ENCODE results near the gene KHDC4.

Gene KHDC4

DNA sequence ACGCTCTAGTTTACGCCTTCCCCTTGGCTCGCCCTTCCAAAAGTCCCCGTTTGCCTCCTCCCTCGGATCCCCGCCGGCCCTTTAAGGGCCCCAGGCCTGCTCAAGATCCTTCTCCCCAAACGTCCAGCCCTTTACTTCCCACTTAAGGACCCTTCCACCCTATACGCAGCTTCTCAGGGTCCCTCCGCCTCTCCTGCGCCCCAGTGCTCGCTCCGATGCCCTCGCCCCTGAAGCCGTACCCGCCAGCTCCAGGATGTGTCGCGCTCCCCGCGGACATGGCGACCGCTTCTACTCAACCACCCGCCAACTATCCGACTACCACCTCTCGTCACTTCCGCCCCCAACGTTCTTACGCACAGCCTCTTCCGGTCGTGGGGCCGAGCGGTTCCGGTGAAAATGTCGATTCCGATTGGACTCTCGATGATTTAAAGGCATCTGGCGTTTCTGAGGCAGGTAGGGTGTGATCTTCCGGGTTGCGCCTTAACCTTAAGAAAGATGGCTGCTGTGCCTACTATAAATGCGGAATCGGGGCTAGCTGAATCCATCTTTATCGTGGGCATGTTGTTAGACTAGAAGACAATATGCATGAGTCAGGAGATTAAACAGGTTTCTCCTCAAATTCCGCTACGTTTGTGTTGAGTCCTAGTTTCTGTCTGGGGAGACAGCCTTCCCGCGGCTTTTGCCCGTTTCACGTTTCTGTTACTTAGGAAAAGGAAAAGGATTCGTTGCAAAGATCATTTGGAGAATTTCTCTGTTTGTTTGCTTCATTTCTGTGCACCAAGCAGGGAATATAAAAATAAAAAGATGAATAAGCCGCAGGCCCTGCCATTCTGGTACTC lies at the start of gene KHDC4:
TSS of gene KHDC4 (minus strand) at position 317 of the 839 bp plus-strand sequence. CDS start at position 277, 40 bp downstream.
- peak; percentile 100 for DNase-seq (ENCODE audit: low spot score)

DNA sequence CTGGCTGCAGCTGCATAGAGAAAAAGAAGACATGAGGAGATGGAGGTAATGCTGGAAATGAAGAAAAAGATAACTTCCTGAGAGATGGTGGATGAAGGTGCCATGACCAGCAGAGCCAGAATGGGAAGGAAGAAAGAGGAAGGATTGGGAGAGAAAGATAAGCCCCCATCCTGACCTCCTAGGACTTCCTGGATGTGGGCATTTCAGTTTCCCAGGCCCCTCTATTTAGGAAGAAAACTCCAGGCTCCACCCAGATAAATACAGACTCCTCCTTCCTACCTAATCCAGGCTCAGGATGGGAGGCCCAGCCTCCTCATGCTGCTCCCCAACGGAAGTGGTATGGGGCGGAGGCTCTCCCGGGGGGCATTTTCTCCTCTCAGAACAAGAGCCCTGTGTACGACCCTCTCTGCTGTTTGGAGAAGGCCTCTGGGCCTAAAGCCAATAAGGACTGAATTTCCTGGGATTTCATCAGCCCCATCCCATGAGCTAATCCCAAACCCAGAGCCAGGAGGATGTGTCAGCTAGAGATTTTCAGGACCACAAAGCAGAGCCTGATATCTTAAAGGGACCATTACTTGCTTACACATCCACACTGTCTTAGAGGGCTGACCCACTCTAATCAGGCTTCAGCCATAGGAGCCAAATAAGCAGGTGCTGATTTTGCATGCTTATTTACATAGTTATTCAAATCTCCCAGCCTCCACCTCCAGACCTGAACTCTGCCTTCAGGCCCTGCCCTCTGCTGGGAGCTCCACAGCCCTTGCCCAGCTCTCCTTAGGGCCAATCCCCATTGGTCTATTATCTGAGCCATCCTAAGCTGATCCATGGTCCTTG lies 49.2 kb upstream of the KHDC4 start:
- DNase-seq (ENCODE audit: low spot score): no peak

DNA sequence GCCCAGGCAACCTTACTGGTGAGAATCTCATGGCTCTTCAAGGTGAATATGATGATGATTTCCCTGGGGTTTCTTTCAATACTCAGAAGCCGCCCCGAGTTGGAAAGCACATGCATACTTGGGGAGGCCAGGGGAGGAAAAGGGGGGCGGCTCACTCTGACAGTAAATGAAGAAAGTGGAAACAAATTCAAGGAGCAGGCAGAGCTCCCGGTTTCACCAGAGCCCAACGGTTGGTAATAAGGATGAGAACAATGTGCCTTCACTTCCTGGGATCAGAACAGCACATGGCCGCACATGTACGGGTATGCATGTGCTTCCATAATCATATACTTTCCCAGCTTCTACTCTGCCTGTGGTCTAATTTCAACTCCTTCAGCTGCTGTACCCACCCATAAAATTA lies 47.9 kb upstream of the KHDC4 start:
- DNase-seq (ENCODE audit: low spot score): no peak

DNA sequence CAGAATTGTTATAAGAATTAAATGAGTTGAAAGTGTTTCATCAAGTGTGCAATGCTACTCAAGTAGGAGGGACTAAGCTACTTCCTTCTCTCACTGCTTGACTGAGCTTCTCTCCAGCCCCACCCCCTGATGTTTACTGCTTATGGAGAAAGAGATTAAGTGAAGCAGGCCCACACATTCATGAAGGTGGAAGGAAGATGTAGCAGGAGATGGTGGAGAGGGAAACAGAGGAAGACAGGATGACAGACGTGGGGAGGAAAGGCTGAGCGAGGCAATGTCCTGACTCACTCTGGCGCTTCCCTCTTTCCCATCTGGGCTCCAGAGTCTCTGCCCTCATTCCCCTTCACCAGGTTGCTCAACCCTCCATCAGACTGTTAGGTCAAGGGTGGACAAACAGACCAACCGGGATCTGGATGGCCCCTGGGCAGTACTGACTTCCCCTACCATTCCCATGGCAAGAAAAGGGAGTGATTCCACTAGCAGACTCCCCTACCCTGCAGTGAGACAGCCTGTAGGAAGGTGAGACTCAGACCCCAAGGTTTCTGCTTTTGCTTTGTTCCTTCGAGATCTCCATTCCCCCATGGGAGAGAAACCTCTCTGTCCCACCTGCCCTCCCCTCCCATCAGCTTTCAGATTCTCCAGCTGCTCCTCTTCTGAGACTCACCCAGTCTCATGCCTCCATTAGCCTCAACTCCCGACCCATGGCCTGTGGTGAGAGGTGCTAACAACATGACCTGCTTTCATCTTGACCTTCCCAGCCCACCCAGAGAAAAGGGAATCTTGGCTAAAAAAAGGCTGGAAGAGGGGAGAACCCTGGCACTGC lies 47.3 kb upstream of the KHDC4 start:
- peak; percentile 22 for DNase-seq (ENCODE audit: low spot score)

DNA sequence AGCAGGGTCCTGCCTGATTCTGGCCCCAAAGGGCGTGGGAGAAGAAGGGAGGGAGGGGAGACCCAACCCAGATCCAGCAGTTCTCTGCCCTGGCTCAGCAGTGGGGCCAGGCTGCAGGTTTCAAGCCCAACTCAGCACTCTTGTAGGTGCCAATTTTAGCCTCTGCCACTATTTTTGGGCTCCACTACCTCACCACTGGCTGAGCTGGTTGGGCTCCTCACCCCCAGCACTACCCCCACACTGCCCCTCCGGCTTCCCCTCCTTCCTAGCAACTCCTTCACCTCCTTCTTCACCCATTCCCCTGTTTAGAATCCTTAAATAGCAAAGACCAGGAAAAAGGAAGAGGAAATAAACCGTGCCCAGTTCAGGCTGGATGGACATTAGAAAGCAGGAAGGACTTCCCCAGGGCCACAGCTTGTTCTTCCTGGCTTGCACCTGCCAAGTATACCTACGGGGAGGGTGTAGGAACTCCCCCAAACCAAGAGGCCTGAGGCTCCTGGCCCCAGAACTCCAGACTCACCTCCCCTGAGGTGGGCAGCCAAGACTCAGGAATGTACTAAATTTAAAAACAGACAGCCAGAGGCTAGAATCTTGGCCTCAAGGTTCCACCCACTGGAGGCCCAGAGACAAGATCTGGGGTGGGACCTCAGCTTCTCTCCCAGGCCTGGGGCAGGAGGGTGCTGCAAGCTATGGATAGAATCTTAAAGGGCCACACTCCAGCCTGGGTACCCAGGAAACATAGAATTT lies 45.6 kb upstream of the KHDC4 start:
- DNase-seq (ENCODE audit: low spot score): no peak

DNA sequence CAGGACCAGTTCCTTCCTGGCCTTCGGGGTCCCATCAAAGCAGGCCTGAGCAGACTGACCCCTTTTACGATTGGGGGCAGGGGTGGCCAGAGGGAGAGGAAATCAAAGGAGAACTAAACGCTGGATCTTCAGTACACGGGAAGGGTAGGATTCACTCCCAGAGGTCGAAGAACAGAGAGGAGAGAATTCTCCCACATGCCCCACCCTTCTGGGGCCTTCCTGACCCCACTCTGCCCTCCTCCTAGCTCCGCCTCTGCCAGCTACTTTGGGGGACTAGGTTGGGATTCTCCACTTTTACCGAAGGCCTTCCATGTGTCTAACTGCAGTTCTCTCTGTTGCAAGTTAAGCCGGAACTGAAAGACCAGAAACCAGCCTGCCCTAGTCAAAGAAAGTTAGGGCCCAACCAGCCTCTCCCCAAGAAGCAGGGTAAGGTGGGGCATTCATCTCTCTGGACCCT lies 44.8 kb upstream of the KHDC4 start:
- no peak for DNase-seq (ENCODE audit: low spot score)

DNA sequence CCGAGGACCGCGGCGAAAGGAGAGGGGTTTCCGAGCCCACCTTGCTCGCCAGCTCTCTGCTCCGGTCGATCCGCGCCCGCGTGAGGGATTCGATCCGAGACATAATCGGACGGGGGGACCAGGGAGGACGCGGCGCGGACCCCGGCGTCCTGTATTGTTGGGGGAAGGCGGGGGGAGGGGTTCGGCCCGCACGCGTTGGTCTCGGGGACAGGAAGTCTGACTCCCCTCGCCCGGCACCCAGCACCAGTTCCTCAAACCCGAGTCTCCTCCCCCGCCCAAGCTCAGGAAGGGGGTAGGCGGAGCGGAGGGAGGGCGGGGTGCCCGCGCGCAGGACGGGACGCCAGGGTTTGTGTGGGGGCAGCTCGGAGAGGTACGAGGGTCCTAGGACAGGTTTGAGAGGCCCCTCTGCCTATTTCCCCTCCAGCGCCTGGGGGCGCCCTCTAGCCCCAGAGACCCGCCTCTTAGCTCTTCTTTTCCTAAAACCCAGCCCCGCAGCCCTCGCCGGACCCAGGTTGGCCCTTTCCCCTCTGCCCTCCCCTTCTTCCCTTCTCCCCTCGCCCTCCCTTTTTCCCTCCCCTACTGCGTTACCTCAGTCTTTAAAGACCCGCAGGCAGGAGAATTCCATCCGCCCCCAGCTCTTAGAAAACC lies 44.2 kb upstream of the KHDC4 start, which contains the start of gene ARHGEF2:
TSS of gene ARHGEF2 (minus strand) at position 223 of the 648 bp plus-strand sequence. CDS start at position 103, 120 bp downstream.
- DNase-seq (ENCODE audit: low spot score): peak; percentile 74

DNA sequence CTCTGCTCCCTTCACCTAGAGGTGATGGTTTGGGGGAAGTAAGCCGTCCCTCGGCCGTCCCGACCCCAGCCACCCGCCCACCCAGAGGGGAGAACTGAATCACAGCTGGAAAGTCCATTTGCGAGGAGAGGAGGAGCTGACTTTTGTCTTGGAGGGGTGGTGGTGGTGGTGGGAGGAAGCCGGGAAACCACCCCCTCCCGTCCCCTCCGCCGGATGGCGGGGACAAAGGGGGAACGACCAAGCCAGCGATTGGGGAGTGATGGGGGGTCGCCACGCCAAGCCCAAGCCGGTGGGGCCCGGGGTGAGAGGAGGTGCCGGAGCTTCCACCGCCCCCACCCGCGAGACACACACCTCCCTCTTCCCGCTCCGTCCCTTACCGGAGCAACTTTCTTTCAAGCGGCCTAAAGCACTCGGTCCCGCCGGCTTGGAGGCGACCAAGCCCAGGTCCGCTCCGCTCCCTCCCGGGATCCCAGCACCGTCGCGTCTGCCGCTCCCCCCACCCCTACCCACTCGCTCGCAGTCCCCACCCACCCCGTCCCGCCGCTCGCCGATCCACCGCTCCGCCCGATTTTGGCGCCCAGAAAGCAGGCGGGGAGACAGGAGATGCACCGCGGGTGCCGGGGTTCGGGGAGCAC lies 43.6 kb upstream of the KHDC4 start:
- DNase-seq (ENCODE audit: low spot score): no peak

DNA sequence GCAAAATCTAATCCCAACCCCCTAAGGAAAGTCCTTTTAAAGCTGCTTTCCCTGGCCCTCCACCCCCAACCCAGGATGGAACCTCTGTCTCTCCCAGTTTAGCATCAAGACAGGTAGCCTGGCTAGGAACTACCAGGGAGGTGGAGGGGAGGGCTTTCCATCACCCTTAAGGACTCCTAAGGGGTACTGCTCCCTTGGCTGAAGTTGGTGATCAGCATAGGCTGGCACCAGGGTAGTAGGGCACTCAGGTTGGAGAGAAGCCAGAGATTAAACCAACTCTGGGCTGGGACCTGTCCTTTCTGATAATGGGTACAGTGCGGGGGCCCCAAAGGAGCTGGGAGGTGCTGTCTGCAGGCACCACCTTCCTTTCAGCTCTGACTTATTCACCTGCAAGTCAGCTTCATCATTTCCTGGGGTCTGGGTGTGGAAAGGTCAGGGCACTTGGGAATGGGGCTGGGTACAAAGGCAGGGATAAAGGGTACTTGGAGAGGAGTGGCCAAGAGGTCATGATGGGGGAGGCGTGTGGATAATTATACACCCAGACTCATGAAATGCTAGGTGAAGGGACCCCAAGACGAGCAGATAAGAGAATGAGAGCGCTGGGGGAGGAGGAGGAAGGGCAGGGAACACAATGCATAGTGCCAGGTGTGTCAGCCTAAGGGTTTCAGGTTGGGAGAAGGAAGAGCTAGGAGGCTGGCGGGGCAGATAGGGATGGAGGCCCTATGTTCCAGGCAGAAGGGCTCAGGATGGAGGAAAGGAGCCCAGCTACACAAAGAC lies 42.9 kb upstream of the KHDC4 start:
- DNase-seq (ENCODE audit: low spot score): no peak

DNA sequence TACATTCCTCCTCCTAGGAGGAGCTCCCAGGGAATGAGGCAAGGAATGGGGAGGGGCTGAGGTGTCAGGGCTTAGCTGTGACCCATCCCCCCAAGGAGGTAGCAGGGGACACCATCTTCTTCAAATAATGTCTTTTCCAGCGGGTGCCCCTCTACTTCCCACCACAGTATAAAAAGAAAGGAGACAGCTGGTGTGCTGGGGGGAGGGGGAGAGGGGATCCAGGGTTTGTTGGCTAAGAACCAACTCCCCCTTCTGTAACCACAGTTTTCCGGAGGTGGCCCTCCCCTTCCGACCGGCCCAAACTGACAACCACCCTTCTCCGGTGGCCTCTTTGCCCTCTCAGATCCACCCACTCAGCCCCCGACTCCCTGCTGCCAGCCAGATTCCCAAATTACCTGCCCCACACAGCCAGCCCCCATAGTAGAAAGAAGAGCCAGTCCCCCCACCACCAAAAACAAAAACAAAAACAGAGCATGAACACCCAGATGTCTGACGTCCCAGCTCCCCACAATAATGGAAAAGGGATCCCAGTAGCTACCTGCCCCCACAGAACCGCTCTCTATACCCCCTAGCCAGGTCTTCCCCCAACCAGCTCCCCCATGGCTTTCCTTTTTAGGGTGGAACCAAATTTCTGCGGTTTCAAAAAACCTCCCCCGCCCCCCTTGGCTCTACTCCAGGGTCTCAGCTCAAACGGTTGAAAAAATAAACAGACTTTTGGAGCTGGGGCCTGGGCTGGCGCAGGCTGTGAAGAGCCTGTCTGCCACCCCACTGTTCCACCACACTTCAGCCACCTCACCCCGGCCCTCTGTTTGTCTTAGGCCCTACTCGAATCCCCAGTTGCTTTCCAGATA lies 42.1 kb upstream of the KHDC4 start:
- no peak for DNase-seq (ENCODE audit: low spot score)

DNA sequence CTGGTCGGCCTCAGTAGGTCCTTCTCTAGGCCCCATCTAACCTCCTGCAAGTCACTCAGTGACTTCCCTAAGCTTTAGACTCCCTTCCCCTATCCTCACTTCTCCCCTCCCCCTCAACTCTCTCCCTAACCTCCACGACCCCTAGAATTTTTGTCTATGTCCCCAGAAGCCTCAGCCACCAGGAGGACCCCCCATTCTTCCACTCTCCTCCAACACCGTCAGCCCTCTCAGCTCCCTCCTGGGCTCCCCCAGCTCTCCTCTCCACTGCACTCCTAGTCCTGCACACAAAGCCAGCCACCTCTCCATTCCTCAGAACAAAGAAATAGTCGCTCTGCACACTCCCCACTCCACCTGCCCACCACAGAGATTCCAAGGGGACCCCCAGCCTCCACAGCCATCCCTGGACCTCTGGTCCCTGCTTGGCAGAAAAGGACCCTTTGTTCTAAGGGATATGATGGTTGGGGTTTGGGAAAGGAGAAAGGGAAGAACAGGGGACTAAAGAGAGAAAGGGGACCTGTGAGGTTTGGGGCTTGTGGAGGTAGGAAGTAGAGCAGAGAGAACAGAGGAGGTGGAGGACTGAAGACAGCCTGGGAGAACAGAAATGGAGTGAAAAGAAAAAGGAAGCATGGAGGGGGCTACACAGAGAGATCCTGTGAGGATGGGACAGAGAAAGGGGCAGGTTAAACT lies 41.3 kb upstream of the KHDC4 start:
- no peak for DNase-seq (ENCODE audit: low spot score)

DNA sequence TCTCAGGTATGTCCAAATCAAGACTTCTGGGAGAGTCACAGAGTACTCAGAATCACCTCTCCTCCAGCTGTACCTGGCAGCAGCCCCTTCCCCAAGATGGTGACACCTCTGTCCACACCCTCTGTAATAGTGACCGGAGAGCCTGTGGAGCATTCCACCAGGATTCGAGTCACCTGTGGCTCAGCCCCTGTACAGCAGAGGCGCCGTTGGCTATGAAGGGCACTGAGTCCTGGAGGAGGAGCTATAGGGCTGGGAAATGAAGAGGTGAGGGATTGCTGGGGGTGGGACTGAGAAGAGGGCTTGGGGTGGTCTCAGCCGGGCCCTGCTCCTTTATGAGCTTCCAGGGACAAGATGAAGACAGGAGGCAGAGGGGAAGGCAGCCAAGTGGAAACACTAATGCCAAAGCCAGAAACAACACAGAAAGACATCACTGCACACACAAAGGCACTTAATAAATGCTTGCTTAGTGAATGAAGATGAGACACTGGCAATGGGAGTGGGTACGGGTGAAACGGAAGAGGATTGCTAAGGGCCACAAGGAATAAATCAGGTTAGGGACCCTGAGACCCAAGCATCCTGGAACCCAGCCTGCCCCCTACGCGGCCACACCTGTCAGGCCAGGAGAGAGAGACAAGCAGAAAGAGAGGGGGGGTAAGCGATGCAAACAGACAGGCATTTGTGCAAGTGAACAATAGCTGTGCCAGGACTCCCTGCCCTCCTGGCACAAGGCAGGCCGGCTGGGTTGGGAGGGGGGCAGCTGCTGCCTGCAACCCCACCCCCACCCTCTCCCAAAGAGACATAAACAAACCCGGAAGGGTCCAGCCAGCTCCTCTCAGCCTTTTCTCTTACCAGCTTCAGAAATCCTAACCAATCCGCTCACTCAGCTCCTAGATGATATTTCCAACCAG lies 40.2 kb upstream of the KHDC4 start:
- DNase-seq (ENCODE audit: low spot score): peak; percentile 96

DNA sequence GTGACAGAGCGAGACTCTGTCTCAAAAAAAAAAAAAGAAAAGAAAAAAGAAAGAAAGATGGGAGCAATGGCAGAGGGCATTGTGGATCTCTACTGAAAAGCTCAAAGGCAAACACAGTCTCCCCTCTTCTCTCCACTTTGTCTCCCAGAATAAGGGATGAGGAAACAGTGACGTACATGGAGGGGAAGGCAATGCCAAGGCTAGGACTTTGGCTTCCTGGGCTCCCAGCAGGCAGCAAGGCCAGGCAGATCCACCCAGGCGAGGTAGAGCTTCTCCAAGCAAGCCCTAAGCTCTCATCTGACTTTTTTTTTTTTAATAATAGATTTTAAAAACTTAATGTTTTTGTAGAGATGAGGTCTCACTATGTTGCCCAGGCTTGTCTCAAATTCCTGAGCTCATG lies 39.5 kb upstream of the KHDC4 start:
- no peak for DNase-seq (ENCODE audit: low spot score)

DNA sequence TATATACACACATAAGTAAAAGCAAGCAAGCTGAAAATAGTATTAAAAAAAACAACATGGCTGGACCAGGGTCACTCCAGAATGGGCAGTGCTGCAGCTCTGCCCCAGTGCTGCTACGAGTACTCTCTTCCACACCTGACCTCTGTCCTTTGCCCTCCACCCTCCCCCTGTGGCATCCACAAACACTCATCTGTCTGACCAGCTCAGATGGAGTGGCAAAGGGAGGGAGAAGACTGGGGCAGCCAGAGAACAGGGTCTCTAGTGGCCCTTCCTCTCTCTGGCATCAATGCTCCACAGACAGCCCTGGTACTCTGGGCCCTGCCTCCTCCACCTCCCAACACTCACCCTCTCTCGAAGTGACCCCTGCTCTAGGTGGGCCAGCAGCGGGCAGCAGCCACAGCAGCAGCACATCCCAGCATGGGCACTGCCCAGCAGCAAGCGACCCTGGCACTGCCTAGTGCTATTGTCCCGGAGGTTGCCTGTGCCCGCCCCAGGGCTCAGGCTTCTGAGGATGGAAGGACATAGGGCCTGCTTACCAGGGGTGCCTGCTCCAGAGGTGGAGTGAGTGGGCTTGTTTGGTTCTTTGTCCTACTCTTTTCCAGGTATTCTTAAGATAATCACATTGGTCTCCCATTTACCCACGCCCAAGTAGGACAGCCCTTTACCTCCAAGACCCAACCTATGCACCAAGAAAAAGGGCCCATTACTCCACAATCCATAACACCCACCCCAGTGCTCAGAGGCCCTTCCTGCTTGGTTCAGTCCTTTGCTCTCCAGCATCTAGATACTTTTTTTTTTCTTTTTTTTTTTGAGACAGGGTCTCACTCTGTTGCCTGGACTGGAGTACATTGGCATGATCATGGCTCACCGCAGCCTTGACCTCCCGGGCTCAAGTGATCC lies 37.9 kb upstream of the KHDC4 start:
- peak; percentile 82 for DNase-seq (ENCODE audit: low spot score)

DNA sequence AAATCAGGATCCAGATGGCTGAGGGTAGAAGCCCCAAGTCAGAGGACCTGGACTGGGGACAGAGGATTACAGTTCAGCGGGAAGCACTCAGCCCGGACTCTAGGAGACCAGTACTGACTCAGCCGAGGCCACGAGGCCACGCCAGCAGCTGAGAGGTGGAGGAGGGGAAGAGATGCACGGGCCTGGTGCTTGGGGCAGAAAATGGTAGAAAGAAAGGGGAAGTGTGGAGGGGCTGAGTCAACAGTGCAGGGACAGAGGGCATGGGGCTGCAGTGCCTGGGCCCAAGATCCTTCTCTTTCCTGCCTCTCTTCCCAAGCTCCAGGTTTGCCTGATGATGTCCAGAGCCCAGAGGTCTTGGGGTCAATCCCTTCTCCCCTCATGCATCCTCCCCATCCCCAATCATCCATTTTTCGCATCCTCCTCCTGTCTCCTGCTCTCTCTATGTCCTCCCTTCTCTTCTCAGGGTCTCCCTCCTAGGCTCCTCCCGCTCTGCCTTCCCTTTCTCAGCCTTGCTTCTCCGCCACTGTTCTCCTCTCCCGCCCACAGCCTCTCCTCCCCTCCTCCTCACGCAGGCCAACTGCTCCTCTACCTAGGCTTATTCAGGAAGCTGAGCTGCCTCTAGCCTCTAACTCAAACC lies 36.4 kb upstream of the KHDC4 start:
- peak; percentile 91 for DNase-seq (ENCODE audit: low spot score)

Data from pons (tissue), 1 donor.